Keratinocyte (primary cell): ENCODE results near the gene TMEM134. TPM values are rescaled to one million over a fixed set of nuclear protein-coding genes. Genes with fewer than 3 reads are reported as not detected.

ENCODE experiments used
- DNase-seq: peaks from one replicate; pipeline ENCODE4 v3.0.0-alpha.2; 2011; ENCODE audit warnings: low read depth, missing footprints, low spot score
- FAIRE-seq: peaks from 2 replicates; lab custom pipeline; 2011; peaks lifted over from hg19 to GRCh38; lab: Jason Lieb, UNC
- H2AFZ ChIP-seq: 2 replicates; pipeline ENCODE4 v1.6.0; 2012; ENCODE audit warnings: low read length, control low read depth, inconsistent platforms; ENCODE audit not compliant: control insufficient read depth
- H3K27ac ChIP-seq: 2 replicates; pipeline ENCODE4 v1.5.1; 2011; ENCODE audit warnings: low read length; ENCODE audit not compliant: control insufficient read depth, insufficient read depth
- H3K27me3 ChIP-seq: 3 replicates; pipeline ENCODE4 v1.6.0; 2011; ENCODE audit warnings: low read length; ENCODE audit not compliant: control insufficient read depth, insufficient read depth; ENCODE audit errors: extremely low read depth
- H3K36me3 ChIP-seq, 2 experiments: 2 replicates in 1 of 2; 3 replicates in 1 of 2; pipeline ENCODE4 v1.5.1; 2011; ENCODE audit warnings: low read length in 2 of 2, mild to moderate bottlenecking in 1 of 2; ENCODE audit not compliant: control insufficient read depth in 2 of 2, insufficient read depth in 2 of 2; ENCODE audit errors: extremely low read depth in 1 of 2
- H3K4me1 ChIP-seq: 3 replicates; pipeline ENCODE4 v1.5.1; 2011; ENCODE audit warnings: low read length; ENCODE audit not compliant: control insufficient read depth, insufficient read depth; ENCODE audit errors: extremely low read depth
- H3K4me2 ChIP-seq: 3 replicates; pipeline ENCODE4 v1.6.0; 2011; ENCODE audit warnings: low read depth, low read length; ENCODE audit not compliant: control insufficient read depth, insufficient read depth; ENCODE audit errors: extremely low read depth
- H3K4me3 ChIP-seq, 3 experiments: fragments of 200-600 bp in 1 of 3; sonication (generic) in 1 of 3; 2 replicates in 2 of 3; 3 replicates in 1 of 3; pipeline ENCODE4 v1.5.1; 2011 to 2016; ENCODE audit warnings: low read length in 3 of 3, mild to moderate bottlenecking in 3 of 3, control low read depth in 2 of 3, inconsistent platforms in 1 of 3, low read depth in 1 of 3, mixed read lengths in 1 of 3, mixed run types in 1 of 3, moderate library complexity in 1 of 3; ENCODE audit not compliant: control insufficient read depth in 2 of 3, insufficient read depth in 2 of 3; ENCODE audit errors: extremely low read depth in 1 of 3
- H3K79me2 ChIP-seq: 2 replicates; pipeline ENCODE4 v1.6.0; 2012; ENCODE audit warnings: low read length; ENCODE audit not compliant: control insufficient read depth, insufficient read depth
- H3K9ac ChIP-seq: 3 replicates; pipeline ENCODE4 v1.6.0; 2011; ENCODE audit warnings: low read length; ENCODE audit not compliant: control insufficient read depth, insufficient read depth; ENCODE audit errors: extremely low read depth
- H3K9me1 ChIP-seq: 3 replicates; pipeline ENCODE4 v1.6.0; 2011; ENCODE audit warnings: low read length; ENCODE audit not compliant: control insufficient read depth, insufficient read depth; ENCODE audit errors: extremely low read depth
- H3K9me3 ChIP-seq: 2 replicates; pipeline ENCODE4 v1.5.1; 2012; ENCODE audit warnings: low read depth, low read length; ENCODE audit not compliant: control insufficient read depth
- H4K20me1 ChIP-seq: 3 replicates; pipeline ENCODE4 v1.6.0; 2011; ENCODE audit warnings: low read length; ENCODE audit not compliant: control insufficient read depth, insufficient read depth; ENCODE audit errors: extremely low read depth
- EZH2 ChIP-seq: IDR thresholded peaks from one replicate; pipeline ENCODE4 v1.6.1; 2012; ENCODE audit warnings: inconsistent platforms, mild to moderate bottlenecking, low read length, moderate library complexity
- dilution Hi-C: fragments of 300-500 bp; cut with MboI; formaldehyde crosslinking; loops from one replicate; pipeline ENCODE4 v1.7.0; 2020; ENCODE audit warnings: low sequenced_read_pairs; ENCODE audit not compliant: extremely low pct_ligation_motif_present
- polyA plus RNA-seq, 5 experiments: library from polyadenylated mRNA; depleted of rRNA in 3 of 5; stranded (reverse) in 3 of 5; stranded (forward) in 1 of 5; unstranded in 1 of 5; fragments of >200 nt; gene quantifications; 1 replicate in 1 of 5; 2 replicates in 3 of 5; 3 replicates in 1 of 5; pipeline versions ENCODE4 v1.2.1 to v1.2.3, GENCODE V29; 2011 to 2012; ENCODE audit warnings: missing spikeins in 2 of 5, low read depth in 1 of 5, low replicate concordance in 1 of 5
- TF ChIP-seq, protein P1 (sequence below), 3 experiments: IDR thresholded peaks in 1 of 3; conservative IDR thresholded peaks in 1 of 3; optimal IDR thresholded peaks in 1 of 3; 2 replicates in 2 of 3; 3 replicates in 1 of 3; pipeline versions ENCODE3 to v1.5.1; 2011; ENCODE audit warnings: low read length in 3 of 3, mild to moderate bottlenecking in 3 of 3, moderate library complexity in 2 of 3, control low read depth in 1 of 3, inconsistent platforms in 1 of 3; ENCODE audit not compliant: insufficient read depth in 2 of 3; ENCODE audit errors: extremely low read depth in 1 of 3

Gene TMEM134
- polyA plus RNA-seq, 1 donor (not counting 4 experiments of a cell fraction or from before 2014, with no cell fraction given): 24.7 TPM

DNA sequence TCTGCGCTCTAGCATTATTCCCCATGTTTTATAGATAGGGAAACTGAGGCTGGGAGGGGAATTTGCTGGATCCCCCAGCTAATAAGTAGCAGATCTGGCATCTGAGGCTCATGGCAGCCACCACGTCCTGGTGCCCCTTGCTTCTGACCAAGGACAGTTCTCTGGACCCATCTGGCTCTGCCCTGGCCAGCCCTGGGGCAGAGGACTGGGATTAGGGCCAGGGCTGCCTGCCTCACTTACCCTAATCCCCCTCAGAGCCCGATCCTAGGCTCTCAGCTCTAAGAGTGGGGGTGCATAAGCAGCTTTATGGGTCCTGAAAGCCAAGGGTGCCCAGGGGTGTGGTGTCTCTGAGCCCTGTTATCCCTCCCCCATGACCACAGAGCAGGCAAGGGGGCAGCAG, 14.0 kb downstream of the TMEM134 start, which contains the start of gene CABP4:
CABP4 (plus strand) TSS at position 301 of the 400 bp plus-strand sequence; CDS start at position 371, 70 bp downstream.
- Histone ChIP-seq H3K4me3 (no peak within 1 kb of the TSS), H3K9ac (no peak within 1 kb of the TSS), H3K27ac (no peak within 1 kb of the TSS), H3K4me2 (no peak within 1 kb of the TSS), H2AFZ (no peak within 1 kb of the TSS), H3K9me3 (no peaks in the 10 kb centered on the region), H3K79me2 (no peaks in the 10 kb centered on the region), H3K4me1 (peaks cover 2% of the 10 kb centered on the region), H3K36me3 (no peaks in the 10 kb centered on the region), H3K9me1 (no peaks in the 10 kb centered on the region), H4K20me1 (no peaks in the 10 kb centered on the region), H3K27me3 (no peaks in the 10 kb centered on the region)
- no peak for DNase-seq
- TF ChIP-seq EZH2: no peak
- no peak for FAIRE-seq
- dilution Hi-C loops: no loop called here

DNA sequence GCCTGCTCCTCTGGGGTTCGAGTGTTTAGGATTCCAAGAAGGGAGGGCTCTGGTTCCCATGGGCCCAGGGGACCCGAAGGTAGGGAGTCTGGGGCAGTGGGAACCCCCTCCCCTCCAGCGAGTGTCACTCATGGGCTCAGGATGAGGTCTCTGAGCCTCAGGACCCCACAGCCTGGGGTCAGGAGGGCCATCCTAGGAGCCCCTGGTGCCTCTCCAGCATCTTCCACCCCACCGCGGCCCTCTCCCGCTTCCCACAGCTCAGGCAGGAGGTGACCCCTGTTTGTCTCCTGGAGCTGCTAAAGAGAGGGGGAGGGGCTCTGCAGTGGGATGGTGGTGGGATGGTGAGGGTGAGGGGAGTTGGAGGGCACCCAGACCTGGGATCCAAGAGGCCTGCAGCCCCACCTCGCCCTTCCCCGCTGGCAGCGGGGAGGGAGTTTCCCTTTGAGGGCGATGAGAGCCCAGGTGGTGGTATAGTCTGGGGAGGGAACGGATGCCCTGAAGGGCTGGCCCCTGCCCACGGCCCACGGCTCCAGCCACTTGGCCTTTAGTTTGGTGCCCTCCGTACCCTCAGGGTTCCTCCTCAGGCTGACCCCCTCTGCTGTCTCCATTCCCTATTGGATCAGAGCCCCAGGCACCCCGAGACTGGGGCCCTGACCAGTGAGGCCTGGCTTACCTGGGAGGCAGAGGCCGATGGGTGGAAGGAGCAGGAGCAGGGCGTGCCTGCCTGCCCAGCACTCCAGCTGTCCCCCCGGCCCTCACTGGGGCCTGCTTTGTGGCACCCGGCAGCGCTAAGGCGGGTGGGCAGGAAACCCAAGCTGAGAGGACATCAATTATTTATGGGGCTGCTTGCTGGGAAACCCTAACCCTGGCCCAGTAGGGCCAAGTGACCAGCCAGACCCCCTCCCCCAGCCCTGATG, 15.0 kb downstream of the TMEM134 start:
- no peak overlapping the region for H3K9ac ChIP-seq
- no peaks in the 10 kb centered on the region for H4K20me1 ChIP-seq
- no peaks in the 10 kb centered on the region for H3K4me1 ChIP-seq
- no peaks in the 10 kb centered on the region for H3K79me2 ChIP-seq
- FAIRE-seq: no peak
- H3K9me1 ChIP-seq: no peaks in the 10 kb centered on the region
- H3K4me2 ChIP-seq: no peak overlapping the region
- H3K27ac ChIP-seq: no peak overlapping the region
- dilution Hi-C loops: no loop called here
- H3K4me3 ChIP-seq: no peak overlapping the region
- H3K27me3 ChIP-seq: no peaks in the 10 kb centered on the region
- TF ChIP-seq, protein P1, sequence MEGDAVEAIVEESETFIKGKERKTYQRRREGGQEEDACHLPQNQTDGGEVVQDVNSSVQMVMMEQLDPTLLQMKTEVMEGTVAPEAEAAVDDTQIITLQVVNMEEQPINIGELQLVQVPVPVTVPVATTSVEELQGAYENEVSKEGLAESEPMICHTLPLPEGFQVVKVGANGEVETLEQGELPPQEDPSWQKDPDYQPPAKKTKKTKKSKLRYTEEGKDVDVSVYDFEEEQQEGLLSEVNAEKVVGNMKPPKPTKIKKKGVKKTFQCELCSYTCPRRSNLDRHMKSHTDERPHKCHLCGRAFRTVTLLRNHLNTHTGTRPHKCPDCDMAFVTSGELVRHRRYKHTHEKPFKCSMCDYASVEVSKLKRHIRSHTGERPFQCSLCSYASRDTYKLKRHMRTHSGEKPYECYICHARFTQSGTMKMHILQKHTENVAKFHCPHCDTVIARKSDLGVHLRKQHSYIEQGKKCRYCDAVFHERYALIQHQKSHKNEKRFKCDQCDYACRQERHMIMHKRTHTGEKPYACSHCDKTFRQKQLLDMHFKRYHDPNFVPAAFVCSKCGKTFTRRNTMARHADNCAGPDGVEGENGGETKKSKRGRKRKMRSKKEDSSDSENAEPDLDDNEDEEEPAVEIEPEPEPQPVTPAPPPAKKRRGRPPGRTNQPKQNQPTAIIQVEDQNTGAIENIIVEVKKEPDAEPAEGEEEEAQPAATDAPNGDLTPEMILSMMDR (optimal IDR thresholded peaks at IDR 0.05 in 1 of 3, IDR thresholded peaks at IDR 0.05 in 1 of 3, conservative IDR thresholded peaks at IDR 0.05 in 1 of 3; ENCODE audit: extremely low read depth in 1 of 3, insufficient read depth in 2 of 3, low read length in 3 of 3): no peak
- TF ChIP-seq EZH2: no peak
- H2AFZ ChIP-seq: no peak overlapping the region
- H3K9me3 ChIP-seq: no peaks in the 10 kb centered on the region
- DNase-seq: no peak
- no peaks in the 10 kb centered on the region for H3K36me3 ChIP-seq
